Endometrial microvascular endothelial cells (primary cell): ENCODE data around the gene BCORL1. TPM values are rescaled to one million over a fixed set of nuclear protein-coding genes. Genes with fewer than 3 reads are reported as not detected.

Experiments used
- in situ Hi-C: cut with HindIII; loops from 2 replicates; pipeline ENCODE4 v1.10.0; 2017; ENCODE audit warnings: low sequenced_read_pairs, low pct_unique_long_range_greater_than_20kb; ENCODE audit errors: inconsistent ontology term
- total RNA-seq: library from RNA; depleted of rRNA; stranded (reverse); fragments of >200 nt; gene quantifications from one replicate; pipeline ENCODE4 v1.2.3, GENCODE V29; 2015; ENCODE audit errors: inconsistent ontology term

BCORL1 gene, protein sequence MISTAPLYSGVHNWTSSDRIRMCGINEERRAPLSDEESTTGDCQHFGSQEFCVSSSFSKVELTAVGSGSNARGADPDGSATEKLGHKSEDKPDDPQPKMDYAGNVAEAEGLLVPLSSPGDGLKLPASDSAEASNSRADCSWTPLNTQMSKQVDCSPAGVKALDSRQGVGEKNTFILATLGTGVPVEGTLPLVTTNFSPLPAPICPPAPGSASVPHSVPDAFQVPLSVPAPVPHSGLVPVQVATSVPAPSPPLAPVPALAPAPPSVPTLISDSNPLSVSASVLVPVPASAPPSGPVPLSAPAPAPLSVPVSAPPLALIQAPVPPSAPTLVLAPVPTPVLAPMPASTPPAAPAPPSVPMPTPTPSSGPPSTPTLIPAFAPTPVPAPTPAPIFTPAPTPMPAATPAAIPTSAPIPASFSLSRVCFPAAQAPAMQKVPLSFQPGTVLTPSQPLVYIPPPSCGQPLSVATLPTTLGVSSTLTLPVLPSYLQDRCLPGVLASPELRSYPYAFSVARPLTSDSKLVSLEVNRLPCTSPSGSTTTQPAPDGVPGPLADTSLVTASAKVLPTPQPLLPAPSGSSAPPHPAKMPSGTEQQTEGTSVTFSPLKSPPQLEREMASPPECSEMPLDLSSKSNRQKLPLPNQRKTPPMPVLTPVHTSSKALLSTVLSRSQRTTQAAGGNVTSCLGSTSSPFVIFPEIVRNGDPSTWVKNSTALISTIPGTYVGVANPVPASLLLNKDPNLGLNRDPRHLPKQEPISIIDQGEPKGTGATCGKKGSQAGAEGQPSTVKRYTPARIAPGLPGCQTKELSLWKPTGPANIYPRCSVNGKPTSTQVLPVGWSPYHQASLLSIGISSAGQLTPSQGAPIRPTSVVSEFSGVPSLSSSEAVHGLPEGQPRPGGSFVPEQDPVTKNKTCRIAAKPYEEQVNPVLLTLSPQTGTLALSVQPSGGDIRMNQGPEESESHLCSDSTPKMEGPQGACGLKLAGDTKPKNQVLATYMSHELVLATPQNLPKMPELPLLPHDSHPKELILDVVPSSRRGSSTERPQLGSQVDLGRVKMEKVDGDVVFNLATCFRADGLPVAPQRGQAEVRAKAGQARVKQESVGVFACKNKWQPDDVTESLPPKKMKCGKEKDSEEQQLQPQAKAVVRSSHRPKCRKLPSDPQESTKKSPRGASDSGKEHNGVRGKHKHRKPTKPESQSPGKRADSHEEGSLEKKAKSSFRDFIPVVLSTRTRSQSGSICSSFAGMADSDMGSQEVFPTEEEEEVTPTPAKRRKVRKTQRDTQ (N-terminal part only)
- 1.9 TPM for total RNA-seq

DNA sequence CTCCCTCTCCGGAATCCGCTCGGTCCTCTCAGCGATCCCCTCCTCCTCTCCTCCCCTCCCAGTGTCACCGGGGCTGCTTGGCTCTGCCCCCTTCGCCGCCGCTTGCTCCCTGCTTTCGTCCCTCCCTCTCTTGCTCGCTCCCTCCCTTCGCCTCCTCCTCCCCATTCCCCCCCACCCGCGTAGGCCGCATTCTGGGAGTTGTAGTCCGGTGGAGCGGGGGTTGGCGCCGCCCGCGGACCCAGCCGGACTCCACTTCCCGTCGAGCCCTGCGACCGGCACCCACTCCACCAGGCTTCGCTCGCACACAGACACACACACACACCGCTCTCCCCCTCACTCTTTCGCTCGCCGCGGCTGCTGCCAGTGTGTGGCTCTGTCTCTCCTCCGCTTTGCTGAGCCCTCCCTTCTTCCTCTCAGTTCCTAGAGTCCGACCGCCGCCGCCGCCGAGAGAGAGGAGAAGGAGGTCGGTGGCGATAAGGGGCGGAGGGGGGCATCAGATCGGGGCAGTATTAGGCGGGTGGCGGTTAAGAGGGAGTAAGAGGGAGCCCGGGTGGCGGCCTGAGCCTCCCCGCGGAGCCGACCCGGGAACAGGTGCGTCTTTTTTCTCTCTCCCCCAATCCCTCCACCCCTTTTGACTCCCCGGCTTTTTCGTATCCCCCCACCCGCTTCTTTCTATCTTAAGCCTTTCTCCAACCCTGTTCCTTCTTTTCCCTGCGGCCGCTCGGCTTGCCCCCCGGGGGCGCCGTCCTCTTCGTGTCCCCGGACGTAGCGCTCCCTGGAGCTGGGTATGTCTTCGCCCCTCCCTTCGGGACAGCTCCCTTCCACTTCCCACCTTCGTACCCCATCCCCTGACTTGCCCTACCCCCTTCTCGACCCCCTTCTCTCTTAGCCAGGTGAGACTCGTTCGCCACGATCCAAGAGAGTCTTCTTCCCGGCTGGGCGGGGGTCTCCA lies at the start of gene BCORL1:
BCORL1 (plus strand) TSS at position 336 of the 952 bp plus-strand sequence. CDS start 22,597 bp downstream, outside the sequence.
- in situ Hi-C loops = no loop called here

DNA sequence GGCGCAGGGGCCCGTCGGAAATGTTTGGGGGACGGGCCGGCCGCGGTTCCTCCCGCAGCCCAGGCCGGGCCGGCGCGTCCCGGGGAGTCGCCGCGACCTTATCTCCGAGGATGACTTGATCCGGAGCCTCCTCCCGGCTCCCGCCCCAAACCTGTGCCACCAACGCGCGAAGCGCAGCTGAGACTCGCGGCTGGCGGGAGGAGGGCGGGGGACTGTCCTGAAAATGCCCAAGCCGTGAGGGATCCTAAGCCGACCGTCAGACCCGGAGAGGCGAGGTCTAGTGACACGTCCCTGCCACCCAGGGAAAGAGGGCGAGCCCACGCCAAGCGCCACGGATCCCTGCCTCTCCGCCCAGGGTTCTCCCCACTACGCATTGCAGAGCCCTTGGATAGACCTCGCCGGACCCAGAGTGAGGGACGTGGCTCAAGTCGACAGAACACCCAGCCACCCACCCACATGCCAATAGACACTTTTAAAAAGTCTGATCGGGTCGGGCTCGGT lies 49.6 kb upstream of the BCORL1 start:
- in situ Hi-C loops = no loop called here

DNA sequence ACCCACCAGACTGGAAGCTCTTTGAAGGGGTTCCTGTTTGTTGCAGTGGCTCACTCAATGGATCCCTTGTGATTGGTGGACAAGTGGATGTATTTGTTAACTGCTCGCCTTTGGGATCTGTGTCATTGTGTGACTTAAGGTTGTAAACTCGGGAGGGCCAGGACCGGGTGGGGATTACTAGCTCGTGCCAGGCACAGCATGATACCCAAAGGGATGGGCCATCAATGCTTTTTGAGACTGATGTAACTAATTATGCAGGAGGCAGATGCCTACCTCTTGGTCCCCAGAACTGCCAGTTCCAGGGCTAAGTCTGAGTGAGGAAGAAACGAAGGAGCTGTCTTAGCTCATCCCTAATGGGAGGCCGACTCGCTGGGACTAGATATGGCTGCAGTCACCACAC lies 48.7 kb upstream of the BCORL1 start:
- in situ Hi-C loops = no loop called here

DNA sequence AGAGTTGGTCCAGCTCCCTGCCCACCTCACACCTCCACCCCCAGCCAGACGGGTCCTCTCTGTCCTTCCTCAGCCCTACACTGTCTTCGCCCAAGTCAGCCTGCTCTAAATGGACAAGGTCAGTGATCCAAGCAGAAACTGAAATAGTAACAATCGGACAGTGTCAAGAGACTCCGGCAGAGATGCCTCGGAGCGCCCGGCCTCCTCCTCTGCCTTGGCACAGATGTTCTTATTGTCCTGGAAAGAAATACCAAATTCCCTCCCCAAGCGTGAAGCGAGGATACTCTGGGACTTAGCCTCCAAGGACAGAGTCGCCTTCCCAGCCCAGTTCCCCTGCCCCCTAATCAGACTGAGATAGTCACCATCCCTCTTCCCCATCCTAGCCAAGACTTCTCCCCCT lies 48.0 kb upstream of the BCORL1 start:
- in situ Hi-C loops = no loop called here

DNA sequence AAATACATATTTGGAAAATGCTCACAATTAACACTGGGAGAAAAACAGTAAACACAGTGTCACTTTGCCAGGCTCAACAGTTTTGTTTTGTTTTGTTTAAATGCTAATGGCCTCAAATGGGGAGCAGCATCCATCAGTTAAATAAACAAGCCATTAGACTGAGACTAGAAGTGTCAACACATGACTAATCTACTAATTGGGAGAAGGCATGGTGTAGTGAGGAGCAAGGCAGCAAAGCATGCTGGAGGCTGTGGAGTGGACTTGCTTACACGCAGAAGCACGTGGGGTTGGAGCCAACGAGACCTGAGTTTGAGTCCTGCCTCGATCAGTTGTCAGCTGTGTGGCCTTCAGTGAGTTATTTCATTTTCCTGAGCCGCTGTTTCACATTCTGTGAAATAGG lies 47.5 kb upstream of the BCORL1 start:
- in situ Hi-C loops = no loop called here

DNA sequence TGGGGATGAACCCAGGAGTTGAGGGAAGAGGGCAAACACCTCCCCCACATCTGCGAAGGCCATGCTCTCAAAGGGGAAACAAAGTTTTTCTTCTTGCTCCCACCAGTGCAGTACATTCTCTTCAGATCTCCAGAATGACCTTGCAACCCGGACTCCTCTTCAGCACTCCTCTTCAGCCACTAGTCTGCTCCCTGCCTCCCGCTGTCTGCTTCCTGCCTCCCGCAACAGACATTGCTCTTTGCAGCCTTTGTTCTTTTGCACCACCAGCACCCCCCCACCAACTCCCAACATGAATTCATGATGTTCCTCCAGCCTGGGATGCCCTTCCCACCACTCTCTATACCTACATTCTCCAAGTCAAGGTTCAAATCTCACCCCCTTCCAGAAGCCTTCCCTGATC lies 44.4 kb upstream of the BCORL1 start:
- in situ Hi-C loops = no loop called here

DNA sequence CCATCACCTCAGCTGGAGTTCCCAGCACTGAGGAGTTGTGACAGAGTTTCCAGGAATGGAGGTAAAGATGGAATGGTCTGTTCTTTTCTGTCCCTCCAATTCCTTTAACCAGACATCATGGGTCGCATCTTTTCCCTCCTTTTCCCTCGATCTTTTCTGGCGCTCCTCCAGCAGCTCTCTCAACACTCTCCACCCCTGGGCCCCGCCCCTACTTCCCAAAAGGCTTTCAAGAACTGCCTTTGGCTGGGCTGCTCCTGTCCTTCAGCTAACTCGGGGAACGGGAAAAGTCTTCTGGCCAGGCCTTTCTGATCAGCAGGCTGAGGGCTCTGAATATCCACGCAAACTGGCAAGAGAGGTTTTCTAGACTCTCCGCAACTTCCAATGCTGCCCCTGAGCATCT lies 42.4 kb upstream of the BCORL1 start:
- in situ Hi-C loops = no loop called here

DNA sequence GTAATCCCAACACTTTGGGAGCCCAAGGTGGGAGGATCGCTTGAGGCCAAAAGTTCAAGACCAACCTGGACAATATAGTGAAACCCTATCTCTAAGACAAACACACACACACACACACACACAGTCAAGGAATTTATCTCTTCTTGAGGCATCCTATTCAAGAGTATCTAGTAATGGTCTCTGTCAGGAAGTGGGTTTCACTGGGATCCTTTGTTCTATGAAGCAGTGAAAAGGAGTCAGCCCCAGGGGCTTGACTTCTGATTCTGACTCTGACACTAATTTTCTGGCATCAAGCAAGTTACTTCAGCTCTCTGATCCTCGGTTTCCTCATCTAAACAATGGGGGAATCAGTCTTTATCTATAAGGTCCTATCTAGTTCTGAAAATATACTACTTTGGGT lies 41.7 kb upstream of the BCORL1 start:
- in situ Hi-C loops = no loop called here

DNA sequence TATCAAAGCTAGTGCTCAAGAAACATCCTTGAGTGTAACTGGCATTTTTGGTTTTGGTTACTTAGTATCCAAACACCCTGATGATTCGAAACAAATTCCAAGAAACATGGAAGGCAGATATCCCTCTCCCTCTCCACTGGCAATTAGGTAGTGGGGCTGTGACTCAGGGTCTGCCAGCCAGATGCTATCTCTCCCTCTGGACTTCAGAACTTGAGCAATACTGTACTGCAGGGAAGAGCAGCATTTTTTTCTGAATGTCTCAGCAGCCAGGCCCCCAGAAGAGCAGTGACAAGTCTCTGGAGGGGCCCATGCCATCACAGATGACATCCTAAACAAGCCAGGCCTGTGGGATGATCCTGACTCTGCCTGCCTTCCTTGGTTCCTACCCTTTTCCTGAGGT lies 37.3 kb upstream of the BCORL1 start:
- in situ Hi-C loops = no loop called here

DNA sequence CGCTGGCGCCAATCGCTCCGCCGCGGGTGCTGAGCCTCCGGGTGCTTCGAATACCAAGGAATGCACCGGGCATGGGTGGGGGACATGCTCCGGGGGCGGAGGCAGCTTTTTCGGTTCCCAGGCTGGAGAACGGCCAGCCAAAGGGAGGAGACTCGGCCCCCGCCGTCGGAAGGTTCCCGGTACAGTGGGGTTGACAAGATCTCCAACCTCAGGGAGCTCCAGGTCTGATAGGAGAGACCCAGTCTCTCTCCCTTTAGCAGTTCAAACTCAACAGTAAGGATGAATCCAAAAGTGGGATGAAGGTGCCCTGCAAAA lies 29.1 kb upstream of the BCORL1 start:
- in situ Hi-C loops = no loop called here

DNA sequence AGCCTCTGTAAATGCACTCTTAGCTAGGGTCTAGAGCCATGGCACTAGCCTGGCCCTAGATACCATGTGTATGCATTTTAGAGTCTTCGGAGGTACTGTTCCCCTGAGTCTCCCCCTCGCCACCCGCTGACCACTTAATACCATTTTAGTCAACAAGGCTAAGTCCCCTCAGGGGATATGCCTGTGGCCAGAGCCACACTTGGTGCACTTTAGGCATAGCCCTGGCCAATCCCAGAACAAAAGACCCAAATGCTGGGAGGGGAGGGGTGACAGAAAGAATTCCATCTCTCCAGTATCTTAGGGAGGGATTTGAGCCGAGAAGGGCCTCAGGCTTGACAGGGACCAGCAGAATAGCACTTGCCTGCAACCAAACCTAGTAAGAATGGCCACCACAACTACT lies 28.6 kb upstream of the BCORL1 start:
- in situ Hi-C loops = no loop called here

DNA sequence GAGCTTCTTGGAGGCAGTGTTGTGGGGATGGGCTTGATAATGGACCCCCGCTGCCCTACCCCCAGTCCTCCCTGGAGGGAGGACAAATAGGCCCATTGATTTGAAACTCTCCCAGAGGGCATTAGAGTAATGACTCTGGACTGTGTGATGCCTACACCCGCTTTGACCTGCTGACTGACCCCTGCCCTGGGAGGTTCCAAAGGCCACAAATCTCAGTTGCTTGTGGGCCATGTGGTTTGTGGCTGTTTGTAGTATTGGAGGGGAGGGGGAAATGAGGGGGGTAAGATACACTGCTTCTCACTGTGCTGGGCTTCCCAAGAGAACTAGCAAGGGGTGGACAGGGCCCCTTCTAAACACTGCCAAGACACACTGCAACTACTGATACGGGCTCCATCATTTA lies 27.6 kb upstream of the BCORL1 start:
- in situ Hi-C loops = no loop called here

DNA sequence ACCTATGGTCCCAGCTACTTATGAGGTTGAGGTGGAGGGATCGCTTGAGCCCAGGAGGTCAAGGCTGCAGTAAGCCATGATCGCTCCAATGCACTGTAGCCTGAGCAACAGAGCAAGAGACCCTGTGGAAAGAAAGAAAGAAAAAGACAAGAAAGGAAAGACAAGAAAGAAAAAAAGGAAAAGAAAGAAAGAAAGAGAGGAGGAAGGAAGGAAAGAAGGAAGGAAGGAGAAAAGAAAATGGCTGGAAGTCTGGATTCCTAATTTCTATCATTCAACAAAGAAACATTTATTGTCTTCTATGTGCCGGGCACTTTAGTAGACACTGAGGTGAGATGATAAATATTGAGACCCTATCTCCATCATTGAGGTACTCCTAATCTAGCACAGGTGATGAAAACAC lies 26.8 kb upstream of the BCORL1 start:
- in situ Hi-C loops = no loop called here

DNA sequence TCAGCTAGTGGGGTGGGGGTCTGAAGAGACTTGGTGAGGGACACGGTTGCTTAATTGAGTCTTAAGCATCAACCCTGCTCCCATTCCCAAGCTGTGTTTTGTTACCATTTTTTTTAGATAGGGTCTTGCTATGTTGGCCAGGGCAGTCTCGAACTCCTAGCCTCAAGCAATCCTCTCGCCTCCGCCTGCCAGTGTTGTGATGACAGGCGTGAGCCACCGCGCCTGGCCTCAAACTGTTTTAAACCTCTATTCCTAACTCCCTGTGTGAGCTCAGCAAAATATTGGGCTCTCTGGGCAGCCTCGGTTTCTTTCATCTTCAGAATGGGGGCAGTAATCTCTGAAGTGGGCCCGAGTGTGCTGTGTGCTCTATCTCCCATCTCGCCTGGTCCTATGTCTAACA lies 26.3 kb upstream of the BCORL1 start:
- in situ Hi-C loops = no loop called here

DNA sequence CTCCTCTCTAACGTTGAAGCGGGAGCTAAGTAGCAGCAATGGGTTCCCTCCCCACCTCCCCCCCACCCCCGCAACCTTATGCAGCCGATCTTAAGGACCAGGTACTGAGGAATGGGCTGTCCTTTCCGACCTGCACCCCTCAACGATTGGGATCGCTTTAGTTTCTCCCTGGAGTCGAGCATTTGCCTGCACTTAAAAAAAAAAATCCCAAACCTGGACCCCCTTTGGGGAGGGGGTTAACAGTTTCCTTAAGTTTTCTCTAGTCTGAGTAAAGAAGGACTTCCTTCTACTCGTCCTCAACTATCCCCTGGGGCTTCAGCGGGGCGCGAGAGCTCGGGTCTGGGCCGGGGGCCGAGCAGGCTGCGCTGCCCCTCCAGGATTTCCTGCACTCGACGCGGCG lies 25.7 kb upstream of the BCORL1 start:
- in situ Hi-C loops = no loop called here

DNA sequence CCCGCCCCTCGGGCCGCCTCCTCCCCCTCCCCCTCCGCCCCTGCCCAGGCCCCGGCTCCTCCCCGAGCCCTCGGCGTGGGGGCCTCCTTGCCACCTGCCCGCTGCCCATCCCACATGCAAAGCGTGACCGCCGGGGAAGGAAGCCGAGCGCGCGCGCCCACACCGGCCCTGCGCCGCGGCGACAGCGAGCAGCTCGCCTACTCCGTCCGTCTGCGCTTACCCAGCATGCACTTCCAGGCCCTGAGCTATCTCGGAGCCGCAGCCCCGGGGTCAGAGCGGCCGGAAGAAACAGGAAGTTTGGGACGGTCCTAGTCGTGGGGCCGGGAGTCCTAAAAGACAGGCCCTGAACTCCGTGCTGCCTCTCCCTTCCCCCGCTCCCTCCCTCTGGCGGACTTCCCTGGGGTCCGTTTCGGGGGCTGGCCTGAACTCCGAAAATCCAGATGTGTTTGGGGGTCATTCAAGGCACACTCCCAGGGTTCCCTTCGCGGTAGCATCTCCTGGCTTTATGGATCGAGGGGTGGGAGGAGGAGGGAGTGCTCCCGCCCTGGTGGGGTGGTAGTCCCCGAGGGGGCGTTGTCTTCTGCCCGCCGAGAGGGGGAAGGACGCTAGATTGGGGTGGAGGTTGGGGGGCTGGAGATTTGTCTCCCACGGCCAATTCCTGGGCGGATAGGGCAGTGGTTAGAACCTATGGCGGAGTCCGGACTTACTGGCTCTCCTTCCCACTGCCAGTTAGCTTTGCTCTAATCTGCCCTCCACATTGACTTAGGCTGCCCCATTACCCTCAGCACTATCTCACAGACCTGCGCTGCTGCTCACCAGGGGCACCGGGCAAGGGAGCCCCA lies 25.0 kb upstream of the BCORL1 start:
- in situ Hi-C loops = no loop called here

DNA sequence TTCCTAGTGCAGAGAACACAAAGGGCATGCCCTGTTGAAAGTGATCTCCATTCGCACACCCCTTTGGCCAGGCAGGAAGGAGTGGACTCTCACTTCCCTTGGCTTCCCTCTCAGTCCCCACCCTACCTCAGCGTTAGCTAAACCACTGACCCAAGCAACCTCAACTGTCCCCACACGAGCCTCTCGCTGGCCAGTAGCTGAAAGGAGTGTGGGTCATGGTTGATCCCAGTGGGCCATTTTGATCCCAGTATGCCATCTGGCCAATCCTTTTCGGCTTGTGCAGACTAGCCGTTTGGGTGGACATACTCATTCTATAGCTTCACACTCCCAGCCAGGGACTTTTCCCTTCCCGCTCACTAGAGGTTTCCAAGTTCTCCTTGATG lies 24.4 kb upstream of the BCORL1 start:
- in situ Hi-C loops = no loop called here
